IPS DF 6.9 (cell line): Measurements from ENCODE around the gene TMEM132C.
"Not testable (repeated sequence)": the region's sequence is repeated elsewhere in the genome, so short reads cannot be mapped to it uniquely, and the experiment has no call there.

Source experiments
- DNase-seq: peaks from one replicate; pipeline ENCODE4 v3.0.0-alpha.2; 2013; ENCODE audit warnings: low read depth, low spot score
- H3K27ac ChIP-seq: one replicate; pipeline ENCODE4 v1.5.1; 2013; ENCODE audit warnings: low read length, control low read depth
- H3K27me3 ChIP-seq: 2 replicates; pipeline ENCODE4 v1.6.1; 2013; ENCODE audit warnings: mild to moderate bottlenecking, low read length; ENCODE audit not compliant: control insufficient read depth, insufficient read depth
- H3K36me3 ChIP-seq: 2 replicates; pipeline ENCODE4 v1.6.1; 2013; ENCODE audit warnings: low read length; ENCODE audit not compliant: control insufficient read depth, insufficient read depth
- H3K4me1 ChIP-seq: 2 replicates; pipeline ENCODE4 v1.6.1; 2013; ENCODE audit warnings: low read length; ENCODE audit not compliant: control insufficient read depth, insufficient read depth
- H3K4me3 ChIP-seq: 2 replicates; pipeline ENCODE4 v1.5.1; 2013; ENCODE audit warnings: mild to moderate bottlenecking, low read length
- H3K9me3 ChIP-seq: 2 replicates; pipeline ENCODE4 v1.6.1; 2013; ENCODE audit warnings: low read length, inconsistent platforms; ENCODE audit not compliant: control insufficient read depth, insufficient read depth
- WGBS: extraction: QIAGEN DNeasy Blood & Tissue Kit; methylation state at CpG from one replicate; pipeline ENCODE4 v1.1.7; 2013; ENCODE audit warnings: mixed read lengths, missing lambda C conversion rate; ENCODE audit not compliant: insufficient read length, insufficient coverage; 5-methylcytosine and 5-hydroxymethylcytosine counted together

The TMEM132C gene

GRCh38 chr12:128600886-128601285 is 333.9 kb downstream of the TMEM132C start:
- Histone ChIP-seq H3K27ac (no peak overlapping the region), H3K9me3 (peaks cover 24% of the 10 kb centered on the region), H3K4me1 (no peaks in the 10 kb centered on the region), H3K27me3 (no peaks in the 10 kb centered on the region), H3K36me3 (no peaks in the 10 kb centered on the region), H3K4me3 (no peak overlapping the region)
- WGBS: no CpG with 5 or more reads among the region's 6 CpGs
- DNase-seq: no peak

- Histone ChIP-seq H3K27me3 (no peaks in the 10 kb centered on the region), H3K9me3 (peaks cover 29% of the 10 kb centered on the region), H3K4me1 (no peaks in the 10 kb centered on the region), H3K27ac (no peak overlapping the region), H3K36me3 (no peaks in the 10 kb centered on the region), H3K4me3 (no peak overlapping the region)
- no CpG with 5 or more reads among the region's 4 CpGs for WGBS
- DNase-seq: no peak
Measured at GRCh38 chr12:128603573-128604115, 336.7 kb downstream of the TMEM132C start.

- H3K4me3 ChIP-seq, H3K27ac ChIP-seq, H3K4me1 ChIP-seq, H3K27me3 ChIP-seq, DNase-seq, H3K36me3 ChIP-seq: not testable (repeated sequence)
- 100% methylated on average over 1 of the region's 1 CpG for WGBS
- peaks cover 29% of the 10 kb centered on the region for H3K9me3 ChIP-seq
Measured at GRCh38 chr12:128604219-128604618, 337.2 kb downstream of the TMEM132C start.

- no peak for DNase-seq
- Histone ChIP-seq H3K27me3 (no peaks in the 10 kb centered on the region), H3K9me3 (peaks cover 29% of the 10 kb centered on the region), H3K27ac (no peak overlapping the region), H3K4me3 (no peak overlapping the region), H3K36me3 (no peaks in the 10 kb centered on the region), H3K4me1 (no peaks in the 10 kb centered on the region)
- no CpG with 5 or more reads among the region's 4 CpGs for WGBS
Measured at GRCh38 chr12:128606051-128606450, 339.1 kb downstream of the TMEM132C start.

GRCh38 chr12:128606538-128606937 is 339.6 kb downstream of the TMEM132C start:
- Histone ChIP-seq H3K27ac (no peak overlapping the region), H3K4me1 (no peaks in the 10 kb centered on the region), H3K36me3 (no peaks in the 10 kb centered on the region), H3K27me3 (no peaks in the 10 kb centered on the region), H3K4me3 (no peak overlapping the region), H3K9me3 (peaks cover 27% of the 10 kb centered on the region)
- no CpG with 5 or more reads among the region's 3 CpGs for WGBS
- DNase-seq: no peak

- no peak for DNase-seq
- WGBS: no CpG with 5 or more reads among the region's 4 CpGs
- Histone ChIP-seq H3K27ac (no peak overlapping the region), H3K9me3 (peaks cover 27% of the 10 kb centered on the region), H3K36me3 (no peaks in the 10 kb centered on the region), H3K4me1 (no peaks in the 10 kb centered on the region), H3K27me3 (no peaks in the 10 kb centered on the region), H3K4me3 (no peak overlapping the region)
Measured at GRCh38 chr12:128606970-128607369, 340.0 kb downstream of the TMEM132C start.

- no CpG with 5 or more reads among the region's 4 CpGs for WGBS
- H3K27me3 ChIP-seq: no peaks in the 10 kb centered on the region
- no peaks in the 10 kb centered on the region for H3K4me1 ChIP-seq
- H3K27ac ChIP-seq: no peak overlapping the region
- DNase-seq: no peak
- H3K4me3 ChIP-seq: no peak overlapping the region
- peaks cover 23% of the 10 kb centered on the region for H3K9me3 ChIP-seq
- no peaks in the 10 kb centered on the region for H3K36me3 ChIP-seq
Measured at GRCh38 chr12:128607641-128608040, 340.7 kb downstream of the TMEM132C start.

GRCh38 chr12:128609861-128610260 is 342.9 kb downstream of the TMEM132C start:
- H3K9me3 ChIP-seq: peaks cover 25% of the 10 kb centered on the region
- no peaks in the 10 kb centered on the region for H3K27me3 ChIP-seq
- no peak overlapping the region for H3K4me3 ChIP-seq
- no peaks in the 10 kb centered on the region for H3K36me3 ChIP-seq
- no peak for DNase-seq
- no peak overlapping the region for H3K27ac ChIP-seq
- no peaks in the 10 kb centered on the region for H3K4me1 ChIP-seq
- no CpG with 5 or more reads among the region's 2 CpGs for WGBS

- Histone ChIP-seq H3K4me1 (no peaks in the 10 kb centered on the region), H3K27me3 (no peaks in the 10 kb centered on the region), H3K27ac (no peak overlapping the region), H3K4me3 (no peak overlapping the region), H3K36me3 (no peaks in the 10 kb centered on the region), H3K9me3 (peaks cover 25% of the 10 kb centered on the region)
- no peak for DNase-seq
- no CpG with 5 or more reads among the region's 6 CpGs for WGBS
Measured at GRCh38 chr12:128611736-128612135, 344.8 kb downstream of the TMEM132C start.

- H3K4me3 ChIP-seq: no peak overlapping the region
- no peaks in the 10 kb centered on the region for H3K27me3 ChIP-seq
- H3K9me3 ChIP-seq: peaks cover 23% of the 10 kb centered on the region
- no peak overlapping the region for H3K27ac ChIP-seq
- WGBS: no CpG with 5 or more reads among the region's 8 CpGs
- DNase-seq: no peak
- no peaks in the 10 kb centered on the region for H3K4me1 ChIP-seq
- no peaks in the 10 kb centered on the region for H3K36me3 ChIP-seq
Measured at GRCh38 chr12:128612150-128612850, 345.3 kb downstream of the TMEM132C start.
